Amniotic stem cell (primary cell): ENCODE results near the gene RUVBL2.

ENCODE experiments used
- DNase-seq: peaks from one replicate; lab custom pipeline; 2025; lab: John Stamatoyannopoulos, UW

The RUVBL2 gene

GRCh38 chr19:48993175-48994034 lies at the start of gene RUVBL2, which contains the start of gene GYS1:
RUVBL2 (plus strand) TSS chr19:48993887; CDS start chr19:48993912, 25 bp downstream.
GYS1 (minus strand) TSS chr19:48993309; CDS start chr19:48993112, 197 bp downstream.
- peak; percentile 100 for DNase-seq

- DNase-seq = no peak
Measured at GRCh38 chr19:48945415-48945814, 48.3 kb upstream of the RUVBL2 start.

GRCh38 chr19:48945817-48946216 lies 47.9 kb upstream of the RUVBL2 start:
- DNase-seq = no peak

- DNase-seq = no peak
Measured at GRCh38 chr19:48946463-48947257, 47.0 kb upstream of the RUVBL2 start.

- no peak for DNase-seq
Measured at GRCh38 chr19:48947258-48947542, 46.5 kb upstream of the RUVBL2 start.

- DNase-seq = no peak
Measured at GRCh38 chr19:48950159-48950558, 43.5 kb upstream of the RUVBL2 start.

- DNase-seq = no peak
Measured at GRCh38 chr19:48950830-48951519, 42.7 kb upstream of the RUVBL2 start.

- DNase-seq = no peak
Measured at GRCh38 chr19:48953141-48953540, 40.5 kb upstream of the RUVBL2 start.

GRCh38 chr19:48953990-48954594 lies 39.6 kb upstream of the RUVBL2 start:
- DNase-seq = no peak

- peak; percentile 76 for DNase-seq
Measured at GRCh38 chr19:48954595-48955307, 38.9 kb upstream of the RUVBL2 start, which contains the start of gene BAX. BAX (plus strand) TSS chr19:48954875; CDS start chr19:48954929, 54 bp downstream.

GRCh38 chr19:48955308-48955958 lies 38.3 kb upstream of the RUVBL2 start:
- DNase-seq = no peak

GRCh38 chr19:48958006-48958405 lies 35.7 kb upstream of the RUVBL2 start:
- DNase-seq = no peak

GRCh38 chr19:48959341-48960239 lies 34.1 kb upstream of the RUVBL2 start:
- DNase-seq = no peak

- no peak for DNase-seq
Measured at GRCh38 chr19:48961051-48961649, 32.5 kb upstream of the RUVBL2 start.

GRCh38 chr19:48961673-48962028 lies 32.0 kb upstream of the RUVBL2 start:
- DNase-seq = no peak

- DNase-seq = no peak
Measured at GRCh38 chr19:48962029-48962848, 31.4 kb upstream of the RUVBL2 start.

- no peak for DNase-seq
Measured at GRCh38 chr19:48962849-48963165, 30.9 kb upstream of the RUVBL2 start.

- peak; percentile 40 for DNase-seq
Measured at GRCh38 chr19:48963371-48964204, 30.1 kb upstream of the RUVBL2 start.
